H1 (cell line): ENCODE measurements around the gene AAMDC. TPM values are rescaled to one million over a fixed set of nuclear protein-coding genes. Genes with fewer than 3 reads are reported as not detected.

ENCODE experiments used
- CTBP2 ChIP-seq: IDR thresholded peaks from 2 replicates; pipeline ENCODE4 v1.7.0; 2011; ENCODE audit warnings: borderline replicate concordance, mild to moderate bottlenecking, moderate library complexity, mixed read lengths, low read length; ENCODE audit not compliant: insufficient read depth, insufficient read length
- SIRT6 ChIP-seq: IDR thresholded peaks from one replicate; pipeline ENCODE4 v1.7.1; 2012; ENCODE audit warnings: low read length, inconsistent platforms
- polyA plus RNA-seq, 7 experiments: library from polyadenylated mRNA; depleted of rRNA in 3 of 7; stranded (reverse) in 5 of 7; unstranded in 2 of 7; fragments of >200 nt in 5 of 7; fragments of 200-250 nt in 2 of 7; gene quantifications; 1 replicate in 5 of 7; 2 replicates in 1 of 7; 4 replicates in 1 of 7; pipeline versions ENCODE4 v1.2.1 to v1.2.3, GENCODE V29; 2011 to 2013; ENCODE audit warnings: missing spikeins in 2 of 7, mixed read lengths in 2 of 7
- total RNA-seq: library from RNA; stranded (reverse); fragmentation: NEBNext Ultra II Directional; extraction: Animal tissue kit (Norgen Biotek cat#: 25700); gene quantifications from 2 replicates; pipeline ENCODE4 v1.2.1, GENCODE V29; 2021

AAMDC gene
- total and polyA plus RNA-seq, 2 of the 8 experiments (the other 6 are each of a cell fraction or from before 2014, with no cell fraction given): 17.2 to 19.5 TPM

GRCh38 chr11:77806993-77807392 lies 14.0 kb upstream of the AAMDC start (continued):
- TF ChIP-seq CTBP2 (no peak), SIRT6 (no peak)
